ENCODE data around the gene AKT3. TPM values are rescaled to one million over a fixed set of nuclear protein-coding genes. Genes with fewer than 3 reads are reported as not detected.

AKT3 gene
- total RNA-seq, 2 donors from 2014 or later = 46.0 to 85.8 TPM

DNA sequence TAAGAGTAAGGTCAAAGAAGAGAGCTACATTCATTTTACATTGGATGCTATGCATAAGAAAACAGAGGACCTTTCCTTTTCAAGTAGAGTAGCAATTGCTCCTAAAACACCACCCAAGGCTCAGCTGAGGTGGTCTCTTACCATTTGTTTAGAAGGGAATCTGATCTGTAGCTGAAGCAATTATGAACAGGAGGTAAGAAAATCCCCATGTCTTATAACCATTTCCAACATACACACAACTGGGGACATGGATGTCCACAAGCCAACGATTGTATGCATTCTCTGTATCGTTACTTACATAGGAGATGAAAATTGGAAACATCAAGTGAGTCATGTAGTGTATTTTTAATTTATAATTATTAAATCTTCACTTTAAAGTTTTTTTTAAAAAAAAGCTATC is 132.0 kb downstream of the AKT3 start:
- no peaks in the 10 kb centered on the region for H3K9me3 ChIP-seq
- H3K27me3 ChIP-seq (replicated peaks; ENCODE audit: insufficient read depth) = no peaks in the 10 kb centered on the region
- H3K4me1 ChIP-seq (ENCODE audit: control insufficient read depth in 1 of 2, low read depth in 2 of 2) = peaks cover 34 to 50% of the 10 kb centered on the region in 2 donors
- no peak overlapping the region for H3K27ac ChIP-seq
- DNase-seq (ENCODE audit: low spot score) (no peak), ATAC-seq (ENCODE audit: insufficient number of reproducible peaks, low FRiP score, low read depth) (no peak)
- H3K36me3 ChIP-seq = no peaks in the 10 kb centered on the region
- TF ChIP-seq, protein P1, sequence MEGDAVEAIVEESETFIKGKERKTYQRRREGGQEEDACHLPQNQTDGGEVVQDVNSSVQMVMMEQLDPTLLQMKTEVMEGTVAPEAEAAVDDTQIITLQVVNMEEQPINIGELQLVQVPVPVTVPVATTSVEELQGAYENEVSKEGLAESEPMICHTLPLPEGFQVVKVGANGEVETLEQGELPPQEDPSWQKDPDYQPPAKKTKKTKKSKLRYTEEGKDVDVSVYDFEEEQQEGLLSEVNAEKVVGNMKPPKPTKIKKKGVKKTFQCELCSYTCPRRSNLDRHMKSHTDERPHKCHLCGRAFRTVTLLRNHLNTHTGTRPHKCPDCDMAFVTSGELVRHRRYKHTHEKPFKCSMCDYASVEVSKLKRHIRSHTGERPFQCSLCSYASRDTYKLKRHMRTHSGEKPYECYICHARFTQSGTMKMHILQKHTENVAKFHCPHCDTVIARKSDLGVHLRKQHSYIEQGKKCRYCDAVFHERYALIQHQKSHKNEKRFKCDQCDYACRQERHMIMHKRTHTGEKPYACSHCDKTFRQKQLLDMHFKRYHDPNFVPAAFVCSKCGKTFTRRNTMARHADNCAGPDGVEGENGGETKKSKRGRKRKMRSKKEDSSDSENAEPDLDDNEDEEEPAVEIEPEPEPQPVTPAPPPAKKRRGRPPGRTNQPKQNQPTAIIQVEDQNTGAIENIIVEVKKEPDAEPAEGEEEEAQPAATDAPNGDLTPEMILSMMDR (IDR thresholded peaks at IDR 0.05) = no peak
- H3K4me3 ChIP-seq = no peak overlapping the region

DNA sequence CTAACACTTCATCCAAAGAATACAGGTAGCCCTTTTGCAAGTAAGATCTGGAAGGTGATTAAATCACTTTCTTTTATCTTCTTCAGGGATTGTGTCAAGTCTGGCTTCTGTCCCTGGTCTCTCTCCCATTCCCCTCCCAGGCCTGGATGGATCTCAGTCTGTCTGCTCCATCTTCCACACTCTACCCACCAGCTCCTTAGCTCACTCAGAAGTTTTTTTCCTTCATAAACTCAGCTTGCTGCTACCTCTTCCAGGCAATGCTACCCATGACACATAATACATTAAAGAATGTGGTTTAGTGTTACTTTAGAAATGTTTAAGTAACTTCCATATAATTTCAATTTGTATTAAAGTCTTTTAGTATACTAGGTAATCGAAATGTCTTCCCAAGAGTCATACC is 133.1 kb downstream of the AKT3 start:
- Histone ChIP-seq H3K27ac (no peak overlapping the region), H3K36me3 (no peaks in the 10 kb centered on the region), H3K27me3 (replicated peaks; ENCODE audit: insufficient read depth) (no peaks in the 10 kb centered on the region), H3K4me1 (ENCODE audit: control insufficient read depth in 1 of 2, low read depth in 2 of 2) (peaks cover 28 to 52% of the 10 kb centered on the region in 2 donors), H3K4me3 (no peak overlapping the region), H3K9me3 (no peaks in the 10 kb centered on the region)
- DNase-seq (ENCODE audit: low spot score) (no peak), ATAC-seq (ENCODE audit: insufficient number of reproducible peaks, low FRiP score, low read depth) (no peak)
- TF ChIP-seq, protein P1 (IDR thresholded peaks at IDR 0.05) = no peak

DNA sequence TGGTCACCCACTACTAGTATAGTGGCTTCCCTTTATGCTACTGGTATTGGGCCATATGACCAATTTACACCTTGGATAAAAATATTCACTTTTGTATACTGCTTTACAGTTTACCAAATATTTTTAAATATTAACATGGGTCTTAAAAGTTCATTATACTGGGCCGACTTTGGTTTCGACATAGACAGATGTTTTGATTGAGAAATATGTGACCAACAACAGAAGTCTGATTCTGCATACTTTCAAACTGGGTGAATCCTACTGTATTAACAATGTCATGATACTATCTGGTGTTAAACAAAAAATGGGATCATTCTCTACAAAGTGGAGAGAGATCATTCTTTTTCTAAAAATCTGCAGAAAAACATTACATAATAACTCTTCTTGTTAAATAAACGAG is 134.8 kb downstream of the AKT3 start:
- Histone ChIP-seq H3K4me1 (ENCODE audit: control insufficient read depth in 1 of 2, low read depth in 2 of 2) (peaks cover 23 to 52% of the 10 kb centered on the region in 2 donors), H3K4me3 (no peak overlapping the region), H3K27ac (no peak overlapping the region), H3K9me3 (no peaks in the 10 kb centered on the region), H3K27me3 (replicated peaks; ENCODE audit: insufficient read depth) (no peaks in the 10 kb centered on the region), H3K36me3 (no peaks in the 10 kb centered on the region)
- no peak for DNase-seq (ENCODE audit: low spot score)
- ATAC-seq (ENCODE audit: insufficient number of reproducible peaks, low FRiP score, low read depth) = no peak
- TF ChIP-seq, protein P1 (IDR thresholded peaks at IDR 0.05) = no peak

DNA sequence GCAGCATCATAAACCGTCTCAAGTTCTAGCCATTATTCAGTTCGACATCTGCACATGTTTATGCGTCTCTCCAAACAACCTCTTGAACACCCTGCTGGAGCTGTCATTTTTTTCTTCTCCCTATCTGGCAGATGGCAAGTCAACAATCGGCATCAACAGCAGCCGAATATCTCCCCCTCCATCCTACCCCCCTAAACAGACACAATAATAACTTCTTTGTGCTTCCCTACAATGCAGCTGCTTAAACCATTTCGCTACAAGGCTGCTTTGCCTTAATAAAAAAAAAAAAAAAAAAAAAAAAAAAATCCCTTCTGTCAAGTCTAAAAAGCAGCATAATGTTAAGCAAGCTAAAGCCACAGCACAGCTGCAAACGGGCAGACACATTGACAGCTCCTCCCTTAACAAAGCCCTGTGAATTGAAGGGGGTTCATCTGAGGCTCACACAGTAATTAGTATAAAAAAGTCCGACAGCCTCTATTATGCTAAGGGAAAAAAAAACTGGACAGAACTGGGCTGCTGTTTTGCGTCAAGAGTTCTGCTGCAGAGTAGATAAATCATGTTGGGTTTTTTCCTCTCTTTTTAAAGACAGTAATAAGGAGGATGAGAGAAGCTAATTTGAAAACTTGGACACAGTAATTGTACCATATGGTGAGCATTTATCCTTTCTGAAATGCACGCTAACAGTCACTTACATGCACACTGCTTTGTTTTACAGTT is 136.4 kb downstream of the AKT3 start:
- TF ChIP-seq, protein P1 (IDR thresholded peaks at IDR 0.05) = no peak
- no peaks in the 10 kb centered on the region for H3K36me3 ChIP-seq
- no peak for ATAC-seq (ENCODE audit: insufficient number of reproducible peaks, low FRiP score, low read depth)
- no peak for DNase-seq (ENCODE audit: low spot score)
- H3K27me3 ChIP-seq (replicated peaks; ENCODE audit: insufficient read depth) = no peaks in the 10 kb centered on the region
- no peaks in the 10 kb centered on the region for H3K9me3 ChIP-seq
- H3K4me1 ChIP-seq (ENCODE audit: control insufficient read depth in 1 of 2, low read depth in 2 of 2) = peaks cover 21 to 60% of the 10 kb centered on the region in 2 donors
- H3K27ac ChIP-seq = no peak overlapping the region
- peak overlapping the region; percentile 16 for H3K4me3 ChIP-seq

DNA sequence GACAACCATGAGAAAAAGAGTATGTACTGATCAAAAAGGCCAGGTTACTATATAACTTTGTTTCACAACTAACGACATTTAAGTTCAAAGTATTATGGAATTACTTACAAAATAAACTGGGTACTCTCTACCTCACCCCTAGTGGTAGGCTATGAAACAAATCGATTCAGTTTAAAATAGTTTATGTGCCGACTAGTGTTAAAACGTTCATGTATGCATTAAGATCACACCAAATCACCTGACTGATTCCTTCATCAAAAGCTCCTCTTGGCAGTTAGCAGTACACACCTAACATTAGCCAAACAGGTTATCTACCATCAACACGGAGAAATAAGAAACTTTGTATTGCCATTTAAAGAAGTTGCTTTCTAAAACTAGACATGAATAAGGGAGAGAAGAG is 137.1 kb downstream of the AKT3 start:
- TF ChIP-seq, protein P1 (IDR thresholded peaks at IDR 0.05) = no peak
- no peak for DNase-seq (ENCODE audit: low spot score)
- no peak overlapping the region for H3K27ac ChIP-seq
- no peak for ATAC-seq (ENCODE audit: insufficient number of reproducible peaks, low FRiP score, low read depth)
- no peaks in the 10 kb centered on the region for H3K9me3 ChIP-seq
- H3K4me3 ChIP-seq = peak overlapping the region; percentile 16
- H3K36me3 ChIP-seq = no peaks in the 10 kb centered on the region
- no peaks in the 10 kb centered on the region for H3K27me3 ChIP-seq (replicated peaks; ENCODE audit: insufficient read depth)
- H3K4me1 ChIP-seq (ENCODE audit: control insufficient read depth in 1 of 2, low read depth in 2 of 2) = peaks cover 21 to 56% of the 10 kb centered on the region in 2 donors

Data from thoracic aorta (tissue), 2 donors.